ENCODE data around the gene CCBE1.

GRCh38 chr18:59535055-59535454, 162.2 kb downstream of the CCBE1 start:
- TF ChIP-seq POLR2AphosphoS5 (IDR thresholded peaks at IDR 0.05; ENCODE audit: low read depth, low read length) (no peak), TAF1 (IDR thresholded peaks at IDR 0.05; ENCODE audit: borderline replicate concordance, insufficient read depth, low read length) (no peak)

Data from PFSK-1 (cell line).